ENCODE measurements around the gene KCNN4.

DNA sequence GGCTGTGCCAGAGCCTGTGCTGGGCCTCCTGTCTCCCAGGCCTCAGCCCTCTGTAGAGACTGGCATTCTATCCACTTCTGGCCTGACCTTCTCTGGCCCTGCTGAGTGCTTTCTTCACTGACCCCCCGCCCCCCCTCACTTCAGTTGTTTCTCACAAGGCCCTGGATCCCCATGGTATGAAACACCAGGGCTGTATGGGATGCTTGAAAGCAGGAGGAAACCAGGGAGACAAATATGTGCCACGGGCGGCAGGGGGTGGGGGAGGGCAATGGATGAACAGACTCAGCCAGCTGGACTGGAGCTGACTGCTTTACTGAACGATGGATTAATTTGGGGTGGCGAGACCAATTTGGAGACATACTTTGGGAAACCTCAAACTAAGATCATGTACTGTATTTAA, 50.9 kb downstream of the KCNN4 start:
- no peak for TF ChIP-seq POLR2AphosphoS5 (IDR thresholded peaks at IDR 0.05; ENCODE audit: low read depth, low read length)
- no peak for TF ChIP-seq POLR2A (IDR thresholded peaks at IDR 0.05; ENCODE audit: low read depth, low read length)
- TF ChIP-seq TAF1 (IDR thresholded peaks at IDR 0.05; ENCODE audit: borderline replicate concordance, low read depth, low read length): no peak
